Activated CD4-positive, alpha-beta memory T cell treated with anti-CD3 and anti-CD28 coated beads, Interleukin-2, amount 10 ng/mL, durations not matched to agents 7 days and 5 days (primary cell): ENCODE measurements around the gene CSRP2. TPM values are rescaled to one million over a fixed set of nuclear protein-coding genes. Genes with fewer than 3 reads are reported as not detected.

Experiments
- CTCF ChIA-PET: fragments of 350-600 bp; sonication (Branson Sonifier 250); formaldehyde crosslinking; loops from one replicate; lab custom pipeline; 2021; ENCODE audit warnings: antibody characterized with exemption, inconsistent platforms; lab: Charles Lee
- POLR2A ChIA-PET: fragments of 350-600 bp; sonication (Branson Sonifier 250); formaldehyde crosslinking; loops from one replicate; lab custom pipeline; 2021; ENCODE audit warnings: antibody characterized with exemption; lab: Charles Lee
- DNase-seq: peaks from one replicate; pipeline ENCODE4 v3.0.0-alpha.2; 2020
- H3K27ac Mint-ChIP-seq: one replicate; pipeline ENCODE4 v1.8.0; 2021; ENCODE audit warnings: mild to moderate bottlenecking, mixed read lengths
- H3K27me3 Mint-ChIP-seq: one replicate; pipeline ENCODE4 v1.8.0; 2021; ENCODE audit warnings: mixed read lengths
- H3K36me3 Mint-ChIP-seq: one replicate; pipeline ENCODE4 v1.8.0; 2021; ENCODE audit warnings: low read depth, mixed read lengths
- H3K4me1 Mint-ChIP-seq: one replicate; pipeline ENCODE4 v1.8.0; 2021; ENCODE audit warnings: mixed read lengths
- H3K4me3 Mint-ChIP-seq: one replicate; pipeline ENCODE4 v1.8.0; 2021; ENCODE audit warnings: mild to moderate bottlenecking, mixed read lengths
- H3K9me3 Mint-ChIP-seq: one replicate; pipeline ENCODE4 v1.8.0; 2021; ENCODE audit warnings: mixed read lengths
- total RNA-seq, 2 experiments: library from RNA; stranded (reverse); gene quantifications; one replicate each; pipeline ENCODE4 v1.2.3, GENCODE V29; 2021

The CSRP2 gene
- total RNA-seq, 2 experiments from 2014 or later = 0.15 TPM; not detected in 1

DNA sequence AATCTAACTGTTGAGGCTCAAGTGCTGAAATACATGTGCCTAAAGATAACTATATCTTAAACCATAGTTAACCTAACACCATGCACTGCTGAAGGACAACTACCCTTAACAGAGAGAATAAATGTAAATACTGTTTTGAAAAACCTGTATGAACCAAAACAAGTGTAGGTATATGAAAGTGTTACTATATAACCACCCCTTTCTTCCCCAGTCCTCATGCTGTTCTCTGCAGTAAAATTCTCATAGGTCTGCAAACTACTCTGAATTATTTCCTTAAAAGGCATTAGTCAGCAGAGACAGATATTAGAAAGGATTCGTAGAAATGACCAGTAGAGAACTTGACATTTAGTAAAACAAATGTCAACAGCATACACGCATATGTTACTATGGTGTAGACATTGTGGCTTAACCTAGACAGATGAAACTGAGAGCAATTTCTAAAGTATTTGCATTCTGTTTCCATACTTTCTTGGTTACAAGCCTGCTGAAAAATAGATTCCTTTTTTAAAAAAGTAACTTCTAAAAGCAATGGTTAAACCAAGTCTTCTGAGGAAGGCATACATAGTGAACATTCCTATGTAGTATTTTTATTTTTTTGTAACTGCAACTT, 13.9 kb downstream of the CSRP2 start:
- no peaks in the 10 kb centered on the region for H3K9me3 Mint-ChIP-seq
- no peak for DNase-seq
- H3K4me1 Mint-ChIP-seq = no peaks in the 10 kb centered on the region
- no peak overlapping the region for H3K27ac Mint-ChIP-seq
- H3K4me3 Mint-ChIP-seq = no peak overlapping the region
- H3K36me3 Mint-ChIP-seq = no peaks in the 10 kb centered on the region
- peaks cover 4% of the 10 kb centered on the region for H3K27me3 Mint-ChIP-seq
- ChIA-PET POLR2A (no interaction called here), CTCF (no interaction called here)

DNA sequence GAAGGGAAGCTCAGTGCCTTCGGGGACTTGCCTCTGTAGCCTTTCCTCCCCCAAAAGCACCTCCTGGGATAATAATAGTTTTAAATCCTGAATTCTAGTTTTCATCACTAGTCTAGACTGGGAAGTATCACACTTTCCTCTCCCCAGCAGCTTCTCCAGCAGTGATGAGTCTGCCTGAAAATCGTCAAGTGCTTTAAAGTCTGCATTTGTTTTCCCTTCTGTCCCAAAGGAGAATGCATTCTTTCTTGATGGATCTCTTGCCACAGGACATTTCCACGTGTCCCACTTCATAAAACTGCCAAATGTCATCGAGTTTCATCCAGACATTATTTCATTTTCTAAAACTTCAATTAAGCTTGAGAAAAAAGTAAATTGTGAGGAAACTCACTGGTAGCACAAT, 15.0 kb downstream of the CSRP2 start:
- Mint-ChIP-seq H3K27me3 (peaks cover 4% of the 10 kb centered on the region), H3K4me1 (peaks cover 2% of the 10 kb centered on the region), H3K4me3 (no peak overlapping the region), H3K9me3 (no peaks in the 10 kb centered on the region), H3K36me3 (no peaks in the 10 kb centered on the region), H3K27ac (no peak overlapping the region)
- CTCF ChIA-PET = no interaction called here
- POLR2A ChIA-PET = no interaction called here
- DNase-seq = no peak

DNA sequence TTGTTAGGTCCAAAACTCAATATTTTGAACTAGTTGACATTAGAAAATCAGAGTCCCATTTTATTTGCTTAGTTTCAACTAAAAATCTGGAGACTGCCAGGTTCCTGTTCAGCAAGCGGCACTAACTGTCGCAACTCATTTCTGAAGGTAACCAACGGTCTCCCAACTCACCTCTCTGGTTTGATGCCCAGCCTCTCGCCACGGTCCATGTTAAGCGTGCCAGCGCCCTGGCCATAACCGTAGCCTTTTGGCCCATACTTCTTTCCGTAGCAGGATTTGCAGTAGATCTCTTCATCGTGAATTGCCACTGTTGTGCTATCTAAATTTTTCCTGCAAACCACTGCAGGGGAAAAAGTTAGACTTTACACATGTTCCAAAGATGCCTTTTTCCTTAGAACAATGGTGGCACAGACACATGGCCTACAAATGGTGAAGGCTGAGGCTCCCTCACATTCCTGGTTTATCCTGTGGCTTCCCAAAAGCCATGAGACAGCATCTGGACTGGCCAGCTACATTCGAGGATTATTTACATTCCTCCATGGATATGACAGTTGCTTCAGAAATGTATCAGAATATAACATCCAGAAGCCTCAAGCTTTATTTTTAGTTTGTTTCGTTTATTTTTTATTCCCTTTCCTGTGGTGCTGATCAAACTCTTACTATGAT, 15.7 kb downstream of the CSRP2 start:
- POLR2A ChIA-PET = no interaction called here
- Mint-ChIP-seq H3K4me3 (no peak overlapping the region), H3K27ac (no peak overlapping the region), H3K4me1 (peaks cover 2% of the 10 kb centered on the region), H3K27me3 (peaks cover 4% of the 10 kb centered on the region), H3K36me3 (no peaks in the 10 kb centered on the region), H3K9me3 (no peaks in the 10 kb centered on the region)
- CTCF ChIA-PET = no interaction called here
- DNase-seq = no peak

DNA sequence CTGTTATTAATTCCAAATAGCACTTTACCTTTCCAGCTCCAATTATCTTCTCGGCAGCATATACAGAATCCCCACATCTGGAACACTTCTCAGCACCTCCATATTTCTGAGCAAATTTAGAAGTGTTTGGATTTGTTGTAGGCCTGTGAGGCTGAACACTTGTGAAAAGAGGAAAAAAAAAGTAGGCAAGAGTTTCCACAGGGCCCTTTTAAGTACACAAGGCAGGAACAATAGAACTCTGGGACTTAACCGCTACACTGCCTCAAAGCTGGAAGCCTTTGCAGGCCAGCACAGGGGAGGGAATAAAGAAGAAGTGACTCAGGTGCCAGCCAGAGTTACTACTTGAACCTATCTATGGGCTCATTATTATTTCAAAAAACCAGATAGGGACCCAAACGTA, 18.6 kb downstream of the CSRP2 start:
- H3K27me3 Mint-ChIP-seq = peaks cover 4% of the 10 kb centered on the region
- no peak overlapping the region for H3K27ac Mint-ChIP-seq
- POLR2A ChIA-PET = no interaction called here

DNA sequence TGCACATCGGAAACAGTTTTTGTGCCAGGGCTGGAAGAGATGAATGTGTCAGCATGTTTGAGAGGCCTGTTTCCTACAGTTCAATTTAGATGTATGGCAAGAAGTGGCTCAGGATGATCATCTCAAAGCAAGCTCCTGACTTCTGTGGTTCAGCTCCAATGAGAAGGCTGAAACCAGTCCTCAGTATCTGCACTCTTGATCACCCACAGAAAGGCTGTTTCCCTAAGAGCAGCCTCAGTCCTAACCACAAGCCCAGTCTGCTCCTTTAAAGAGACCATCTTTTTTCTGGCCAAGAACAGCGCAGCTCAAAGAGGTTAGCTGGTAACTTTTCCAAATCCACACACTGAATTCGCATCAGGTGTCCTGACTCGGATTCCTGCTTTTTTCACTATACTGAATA, 19.2 kb downstream of the CSRP2 start:
- no peak overlapping the region for H3K27ac Mint-ChIP-seq
- no peak for DNase-seq
- H3K4me1 Mint-ChIP-seq = peaks cover 2% of the 10 kb centered on the region
- no peaks in the 10 kb centered on the region for H3K9me3 Mint-ChIP-seq
- peaks cover 7% of the 10 kb centered on the region for H3K36me3 Mint-ChIP-seq
- POLR2A ChIA-PET = no interaction called here
- H3K27me3 Mint-ChIP-seq = peaks cover 4% of the 10 kb centered on the region
- H3K4me3 Mint-ChIP-seq = no peak overlapping the region
- CTCF ChIA-PET = no interaction called here

More for the DNA sequence above, 18.6 kb downstream of the CSRP2 start:
- H3K4me1 Mint-ChIP-seq = peaks cover 2% of the 10 kb centered on the region
- no peak overlapping the region for H3K4me3 Mint-ChIP-seq
- H3K36me3 Mint-ChIP-seq = peaks cover 4% of the 10 kb centered on the region
- no peak for DNase-seq
- no peaks in the 10 kb centered on the region for H3K9me3 Mint-ChIP-seq
- CTCF ChIA-PET = no interaction called here

DNA sequence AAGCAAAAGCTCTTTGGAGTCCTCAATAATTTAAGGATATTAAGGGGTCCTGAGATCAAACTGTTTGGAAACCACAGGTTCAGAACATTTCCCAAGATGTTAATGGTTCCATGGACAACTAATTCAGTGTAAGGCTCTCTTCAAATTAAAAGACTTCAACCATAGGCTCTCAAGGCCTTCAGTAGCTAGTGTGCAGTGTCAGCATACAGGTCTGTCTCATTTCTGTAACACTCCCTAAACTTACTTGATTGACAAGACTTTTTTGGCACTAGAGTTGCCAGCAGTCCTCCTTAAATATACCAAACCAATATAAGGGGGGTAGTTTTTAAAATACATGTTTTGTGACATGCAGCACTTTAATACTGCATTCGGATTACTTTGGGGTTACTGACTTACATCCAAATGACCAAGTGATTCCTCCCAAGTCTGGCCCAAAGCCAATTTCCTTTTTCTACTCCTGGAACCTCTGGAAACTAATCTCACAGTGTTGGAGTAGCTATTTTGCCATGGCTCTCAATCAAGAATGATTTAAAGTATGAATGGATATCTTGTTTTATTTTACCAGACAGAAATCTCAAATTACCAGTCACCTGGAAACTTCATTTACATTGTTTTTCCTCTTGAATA, 22.7 kb downstream of the CSRP2 start:
- no peak overlapping the region for H3K4me3 Mint-ChIP-seq
- H3K27ac Mint-ChIP-seq = no peak overlapping the region
- H3K27me3 Mint-ChIP-seq = no peaks in the 10 kb centered on the region
- POLR2A ChIA-PET = no interaction called here
- CTCF ChIA-PET = no interaction called here
- peaks cover 2% of the 10 kb centered on the region for H3K4me1 Mint-ChIP-seq
- H3K36me3 Mint-ChIP-seq = peaks cover 16% of the 10 kb centered on the region
- H3K9me3 Mint-ChIP-seq = no peaks in the 10 kb centered on the region
- no peak for DNase-seq

DNA sequence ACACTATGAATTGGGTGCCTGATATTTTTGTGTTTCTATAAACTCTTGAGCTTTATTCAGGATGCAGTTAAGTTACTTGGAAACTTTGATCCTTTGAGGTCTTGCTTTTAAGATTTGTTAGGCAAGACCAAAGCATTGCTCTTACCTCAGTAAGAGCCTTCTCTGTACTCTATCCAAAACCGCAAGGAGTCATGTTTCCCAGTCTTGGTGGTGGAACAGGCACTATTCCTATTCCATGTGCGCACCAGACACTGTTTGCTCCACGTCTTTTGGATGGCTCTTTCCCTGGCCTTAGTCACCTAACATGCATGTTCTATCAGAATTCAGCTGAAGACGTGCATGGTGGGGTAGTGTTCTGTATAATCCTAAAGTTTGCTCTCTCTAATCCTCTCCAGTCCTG, 23.5 kb downstream of the CSRP2 start:
- POLR2A ChIA-PET = no interaction called here
- Mint-ChIP-seq H3K36me3 (peaks cover 20% of the 10 kb centered on the region), H3K27me3 (no peaks in the 10 kb centered on the region), H3K4me3 (no peak overlapping the region), H3K4me1 (peaks cover 2% of the 10 kb centered on the region), H3K27ac (no peak overlapping the region), H3K9me3 (no peaks in the 10 kb centered on the region)
- CTCF ChIA-PET = no interaction called here
- no peak for DNase-seq

DNA sequence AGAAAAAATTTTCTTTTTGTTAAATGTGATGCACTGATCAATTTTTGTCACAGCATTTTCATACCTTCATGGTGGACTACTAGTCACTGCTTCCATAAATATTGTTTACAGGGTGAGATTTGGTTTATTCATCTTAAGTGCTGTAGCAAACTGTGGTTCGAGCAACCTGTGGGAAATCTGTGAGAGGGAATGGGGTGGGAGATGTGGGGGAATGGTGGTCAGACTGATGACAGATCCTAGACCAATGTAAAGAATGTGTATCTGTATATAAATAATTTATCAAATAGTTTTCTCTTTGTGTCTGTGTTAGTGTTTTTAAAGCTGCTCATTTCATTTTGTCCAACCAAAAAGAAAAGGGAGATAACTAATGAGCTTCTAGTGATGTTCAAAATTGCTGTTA, 26.7 kb downstream of the CSRP2 start:
- Mint-ChIP-seq H3K4me1 (no peaks in the 10 kb centered on the region), H3K4me3 (no peak overlapping the region), H3K36me3 (peaks cover 24% of the 10 kb centered on the region), H3K27me3 (no peaks in the 10 kb centered on the region), H3K27ac (no peak overlapping the region), H3K9me3 (no peaks in the 10 kb centered on the region)
- ChIA-PET POLR2A (no interaction called here), CTCF (interaction anchor here (0.6 kb wide), 1 partner anchor 263 kb away, joined by 4 read pairs; no protein-coding TSS in a partner anchor)
- no peak for DNase-seq

DNA sequence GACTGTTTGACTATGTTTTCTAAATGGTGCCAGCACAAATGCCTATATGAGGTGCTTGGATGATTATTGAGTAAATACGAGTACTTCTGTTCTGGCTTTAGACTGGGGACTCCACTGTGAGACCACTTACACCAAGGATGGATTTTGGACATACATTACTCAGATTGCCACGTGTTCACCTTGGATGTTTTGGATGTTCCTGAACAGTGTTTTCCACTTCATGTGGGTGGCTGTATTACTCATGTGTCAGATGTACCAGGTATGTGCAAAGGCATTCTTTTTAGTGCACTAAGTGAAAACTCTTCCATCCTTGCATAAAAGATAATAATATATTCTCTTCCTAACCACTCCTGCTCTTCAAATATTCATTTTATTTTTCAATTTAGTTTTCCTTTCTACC, 30.7 kb downstream of the CSRP2 start:
- no peak overlapping the region for H3K4me3 Mint-ChIP-seq
- H3K4me1 Mint-ChIP-seq = no peaks in the 10 kb centered on the region
- H3K9me3 Mint-ChIP-seq = no peaks in the 10 kb centered on the region
- ChIA-PET CTCF (no interaction called here), POLR2A (no interaction called here)
- H3K27ac Mint-ChIP-seq = no peak overlapping the region
- H3K27me3 Mint-ChIP-seq = no peaks in the 10 kb centered on the region
- H3K36me3 Mint-ChIP-seq = peaks cover 17% of the 10 kb centered on the region
- no peak for DNase-seq

DNA sequence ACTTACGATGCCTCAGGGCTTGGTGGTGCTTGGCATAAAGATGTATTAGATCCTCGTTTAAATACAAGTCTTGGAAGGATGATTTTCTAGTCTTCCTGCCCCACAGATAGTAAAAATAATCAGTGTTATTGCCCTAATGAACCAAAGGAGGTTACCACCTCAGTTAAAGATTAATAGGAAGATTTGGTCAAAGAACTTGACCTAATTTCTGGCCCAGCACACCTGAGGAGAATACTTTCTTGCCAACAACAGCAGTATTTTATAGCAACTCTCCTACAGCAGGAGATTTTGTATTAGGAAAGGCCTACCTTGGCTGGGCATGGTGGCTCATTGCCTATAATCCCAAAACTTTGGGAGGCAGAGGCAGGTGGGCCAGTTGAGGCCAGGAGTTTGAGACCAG, 31.6 kb downstream of the CSRP2 start:
- Mint-ChIP-seq H3K4me3 (no peak overlapping the region), H3K27me3 (no peaks in the 10 kb centered on the region), H3K36me3 (peaks cover 14% of the 10 kb centered on the region), H3K4me1 (no peaks in the 10 kb centered on the region), H3K9me3 (no peaks in the 10 kb centered on the region), H3K27ac (no peak overlapping the region)
- CTCF ChIA-PET = no interaction called here
- POLR2A ChIA-PET = no interaction called here
- DNase-seq = no peak

DNA sequence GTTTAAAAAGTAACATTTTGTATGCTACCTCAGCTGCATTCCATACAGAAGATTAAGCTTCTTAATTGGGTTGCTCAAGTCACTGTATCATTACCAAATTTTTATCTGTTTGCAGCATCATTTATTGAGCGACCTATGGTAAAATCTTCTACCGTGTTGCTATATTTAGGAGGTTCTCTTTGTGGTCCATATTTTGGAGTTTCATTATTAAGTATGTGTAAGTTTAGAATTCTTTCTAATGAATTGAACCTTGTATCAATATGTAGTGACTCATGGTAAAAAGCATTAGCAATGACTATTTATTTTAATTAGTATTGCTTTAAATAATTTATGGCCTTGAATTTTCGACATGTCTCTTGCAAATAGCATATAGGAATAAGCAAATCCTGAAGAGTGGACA, 42.2 kb downstream of the CSRP2 start:
- no peak for DNase-seq
- Mint-ChIP-seq H3K36me3 (no peaks in the 10 kb centered on the region), H3K4me1 (no peaks in the 10 kb centered on the region), H3K9me3 (no peaks in the 10 kb centered on the region), H3K4me3 (no peak overlapping the region), H3K27ac (no peak overlapping the region), H3K27me3 (no peaks in the 10 kb centered on the region)
- POLR2A ChIA-PET = interaction anchor here (1.2 kb wide), 1 partner anchor 33 kb away, joined by 3 read pairs; no protein-coding TSS in a partner anchor
- CTCF ChIA-PET = interaction anchor here (0.6 to 1.4 kb wide), 3 partner anchors 16 to 174 kb away, joined by 3 to 7 read pairs (median 4); no protein-coding TSS in a partner anchor

DNA sequence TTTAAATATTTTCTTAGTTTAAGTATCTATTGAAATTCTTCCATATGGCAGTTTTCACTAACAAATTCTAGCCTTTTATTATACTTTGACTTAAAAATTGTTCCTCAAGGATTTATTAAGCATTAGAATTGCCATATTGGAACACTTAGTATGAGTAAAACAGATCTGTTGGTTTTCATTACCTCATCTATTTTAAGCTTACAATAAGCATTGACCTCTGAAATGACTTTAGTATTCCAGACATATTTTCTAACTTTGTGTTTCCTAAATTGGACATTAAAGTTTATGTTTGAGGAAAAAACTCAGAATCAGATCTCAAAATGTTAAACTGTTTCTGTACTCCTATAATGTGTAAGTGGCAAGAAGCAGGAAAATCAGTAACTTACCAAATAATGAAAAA, 48.4 kb downstream of the CSRP2 start:
- POLR2A ChIA-PET = no interaction called here
- H3K36me3 Mint-ChIP-seq = peaks cover 14% of the 10 kb centered on the region
- H3K4me3 Mint-ChIP-seq = no peak overlapping the region
- no peak overlapping the region for H3K27ac Mint-ChIP-seq
- no peaks in the 10 kb centered on the region for H3K27me3 Mint-ChIP-seq
- CTCF ChIA-PET = no interaction called here
- H3K9me3 Mint-ChIP-seq = no peaks in the 10 kb centered on the region
- H3K4me1 Mint-ChIP-seq = no peaks in the 10 kb centered on the region
- DNase-seq = no peak

DNA sequence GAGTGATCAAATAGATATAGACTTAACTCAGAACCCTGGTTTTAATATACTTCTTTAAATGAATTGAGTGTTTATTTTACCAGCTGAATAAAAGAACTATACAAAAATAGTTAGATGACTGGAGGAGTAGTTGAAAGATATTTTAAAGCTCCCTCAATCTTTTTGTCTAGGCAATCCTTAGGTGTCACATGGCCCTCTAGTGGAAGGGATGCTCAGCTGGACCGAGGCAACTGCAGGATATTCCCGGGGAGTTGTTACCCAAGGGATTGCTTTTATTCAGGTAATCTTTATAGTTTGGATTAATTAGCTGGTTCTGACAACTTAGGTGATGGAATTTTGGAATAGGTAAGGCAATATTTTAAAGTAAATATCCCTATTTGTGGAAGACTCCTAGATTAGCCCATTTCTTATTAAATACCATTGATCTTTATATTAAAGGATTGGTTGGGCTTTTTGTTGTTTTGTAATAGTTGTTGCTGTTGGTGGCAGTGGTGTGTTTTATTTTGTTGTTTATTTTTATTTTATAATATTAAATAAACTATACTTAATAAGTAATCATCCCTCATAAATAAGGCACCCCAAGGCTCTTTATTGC, 57.8 kb downstream of the CSRP2 start:
- H3K4me1 Mint-ChIP-seq = no peaks in the 10 kb centered on the region
- H3K36me3 Mint-ChIP-seq = peaks cover 3% of the 10 kb centered on the region
- CTCF ChIA-PET = interaction anchor here (0.6 to 1.6 kb wide), 2 partner anchors 14 to 17 kb away, joined by 3 to 7 read pairs; no protein-coding TSS in a partner anchor
- no peak overlapping the region for H3K27ac Mint-ChIP-seq
- H3K9me3 Mint-ChIP-seq = no peaks in the 10 kb centered on the region
- H3K4me3 Mint-ChIP-seq = no peak overlapping the region
- DNase-seq = no peak
- H3K27me3 Mint-ChIP-seq = no peaks in the 10 kb centered on the region
- POLR2A ChIA-PET = no interaction called here
